ENCODE measurements around the gene GCNT3. TPM values are rescaled to one million over a fixed set of nuclear protein-coding genes. Genes with fewer than 3 reads are reported as not detected.

The GCNT3 gene
- total RNA-seq, 1 donor from 2014 or later = not detected

DNA sequence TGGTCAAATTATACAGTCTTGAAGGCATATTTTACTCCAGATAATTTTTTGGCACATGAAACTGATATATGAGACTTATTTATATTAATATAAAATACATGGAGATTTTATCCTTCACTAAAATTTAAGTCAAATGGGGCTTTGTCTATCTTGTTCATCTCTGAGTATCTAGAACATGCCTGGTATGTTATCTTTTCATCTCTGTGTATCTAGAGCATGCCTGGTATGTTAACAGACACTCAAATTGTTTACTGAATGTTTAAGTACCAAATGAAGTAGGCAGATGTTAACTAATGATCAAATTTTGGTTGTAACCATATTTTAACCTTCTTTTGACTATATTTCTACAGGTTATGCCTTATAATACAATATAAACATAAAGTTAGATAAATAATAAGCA lies 38.0 kb downstream of the GCNT3 start:
- Histone ChIP-seq H3K36me3 (peaks cover 37% of the 10 kb centered on the region), H3F3A (ENCODE audit: low read depth) (no peaks in the 10 kb centered on the region), H3K27ac (no peak overlapping the region), H3K4me2 (no peak overlapping the region), H3K9me3 (ENCODE audit: low read depth) (no peaks in the 10 kb centered on the region), H3K4me1 (no peaks in the 10 kb centered on the region), H2AFZ (replicated peaks) (no peak overlapping the region), H4K20me1 (ENCODE audit: low read depth) (peaks cover 18% of the 10 kb centered on the region), H3K9ac (no peak overlapping the region), H3K4me3 (no peak overlapping the region), H3K27me3 (no peaks in the 10 kb centered on the region), H3K79me2 (ENCODE audit: low read depth) (peaks cover 49% of the 10 kb centered on the region)
- Mint-ChIP-seq H3K27me3 (ENCODE audit: insufficient read depth, low read depth) (no peaks in the 10 kb centered on the region), H3K4me3 (no peak overlapping the region), H3K9me3 (no peaks in the 10 kb centered on the region), H3K4me1 (no peaks in the 10 kb centered on the region), H3K36me3 (peaks cover 20% of the 10 kb centered on the region), H3K27ac (no peak overlapping the region)
- TF ChIP-seq EZH2 (IDR thresholded peaks at IDR 0.05) = no peak
- TF ChIP-seq EZH2phosphoT487 (IDR thresholded peaks at IDR 0.05) = no peak
- no peak for TF ChIP-seq CTCF (IDR thresholded peaks at IDR 0.05)
- no peak for DNase-seq (ENCODE audit: low spot score)

- TF ChIP-seq CTCF (IDR thresholded peaks at IDR 0.05) = no peak
- no peak for TF ChIP-seq EZH2 (IDR thresholded peaks at IDR 0.05)
- no peak for TF ChIP-seq EZH2phosphoT487 (IDR thresholded peaks at IDR 0.05)
- no peak overlapping the region for H3K4me3 Mint-ChIP-seq
- Histone ChIP-seq H3K27me3 (no peaks in the 10 kb centered on the region), H3K4me1 (peaks cover 11% of the 10 kb centered on the region), H3F3A (ENCODE audit: low read depth) (peaks cover 14% of the 10 kb centered on the region), H3K27ac (no peak overlapping the region), H3K9ac (no peak overlapping the region), H3K9me3 (ENCODE audit: low read depth) (no peaks in the 10 kb centered on the region), H4K20me1 (ENCODE audit: low read depth) (peaks cover 34% of the 10 kb centered on the region), H3K4me3 (no peak overlapping the region), H2AFZ (replicated peaks) (no peak overlapping the region), H3K4me2 (no peak overlapping the region), H3K36me3 (peaks cover 27% of the 10 kb centered on the region), H3K79me2 (ENCODE audit: low read depth) (peaks cover 67% of the 10 kb centered on the region)
- no peak overlapping the region for H3K27ac Mint-ChIP-seq
- H3K36me3 Mint-ChIP-seq = peaks cover 16% of the 10 kb centered on the region
- no peaks in the 10 kb centered on the region for H3K4me1 Mint-ChIP-seq
- no peak for DNase-seq (ENCODE audit: low spot score)
- H3K27me3 Mint-ChIP-seq (ENCODE audit: insufficient read depth, low read depth) = no peaks in the 10 kb centered on the region
- H3K9me3 Mint-ChIP-seq = no peaks in the 10 kb centered on the region
Measured at GRCh38 chr15:59654046-59654445, 42.5 kb downstream of the GCNT3 start.

GRCh38 chr15:59656897-59657634 lies 45.5 kb downstream of the GCNT3 start, which contains the start of gene GTF2A2:
TSS of gene GTF2A2 (minus strand) at chr15:59657515. CDS start at chr15:59652277, 5,238 bp downstream.
- no peaks in the 10 kb centered on the region for H3K9me3 Mint-ChIP-seq
- Histone ChIP-seq H3K4me2 (peak within 1 kb of the TSS; percentile 88), H3F3A (ENCODE audit: low read depth) (peaks cover 22% of the 10 kb centered on the region), H3K27ac (peak within 1 kb of the TSS; percentile 69), H3K4me1 (peaks cover 11% of the 10 kb centered on the region), H3K9ac (peak within 1 kb of the TSS; percentile 85), H3K79me2 (ENCODE audit: low read depth) (peaks cover 52% of the 10 kb centered on the region), H3K4me3 (peak within 1 kb of the TSS; percentile 72), H3K36me3 (peaks cover 7% of the 10 kb centered on the region), H4K20me1 (ENCODE audit: low read depth) (peaks cover 29% of the 10 kb centered on the region), H3K9me3 (ENCODE audit: low read depth) (no peaks in the 10 kb centered on the region), H2AFZ (replicated peaks) (peak within 1 kb of the TSS; percentile 13), H3K27me3 (no peaks in the 10 kb centered on the region)
- no peak for TF ChIP-seq EZH2phosphoT487 (IDR thresholded peaks at IDR 0.05)
- TF ChIP-seq EZH2 (IDR thresholded peaks at IDR 0.05) = peak; percentile 46
- H3K27ac Mint-ChIP-seq = peak within 1 kb of the TSS; percentile 26
- no peaks in the 10 kb centered on the region for H3K27me3 Mint-ChIP-seq (ENCODE audit: insufficient read depth, low read depth)
- no peak within 1 kb of the TSS for H3K4me3 Mint-ChIP-seq
- H3K4me1 Mint-ChIP-seq = no peaks in the 10 kb centered on the region
- peak; percentile 97 for DNase-seq (ENCODE audit: low spot score)
- H3K36me3 Mint-ChIP-seq = peaks cover 9% of the 10 kb centered on the region

DNA sequence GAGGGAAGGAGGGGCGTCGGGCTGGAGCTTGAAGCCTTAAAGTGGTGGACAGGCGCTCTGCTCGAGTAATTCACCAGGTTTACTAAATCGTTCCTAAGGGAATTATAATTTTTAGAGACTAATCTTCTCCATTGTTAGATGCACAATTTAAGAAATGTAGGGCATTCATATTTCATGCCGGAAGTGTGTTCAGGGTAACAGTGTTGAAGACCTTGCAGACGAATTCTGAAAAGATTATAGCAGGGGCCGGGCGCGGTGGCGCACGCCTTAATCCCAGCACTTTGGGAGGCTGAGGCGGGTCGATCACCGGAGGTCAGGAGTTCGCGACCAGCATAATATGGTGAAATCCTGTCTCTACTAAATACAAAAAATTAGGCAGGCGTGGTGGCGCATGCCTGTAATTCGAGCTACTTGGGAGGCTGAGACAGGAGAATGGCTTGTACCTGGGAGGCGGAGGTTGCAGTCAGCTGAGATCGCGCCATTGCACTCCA lies 46.1 kb downstream of the GCNT3 start:
- no peaks in the 10 kb centered on the region for H3K27me3 Mint-ChIP-seq (ENCODE audit: insufficient read depth, low read depth)
- no peaks in the 10 kb centered on the region for H3K27me3 ChIP-seq
- no peak overlapping the region for H3K9ac ChIP-seq
- TF ChIP-seq CTCF (IDR thresholded peaks at IDR 0.05) = no peak
- TF ChIP-seq EZH2 (IDR thresholded peaks at IDR 0.05) = no peak
- no peak for TF ChIP-seq EZH2phosphoT487 (IDR thresholded peaks at IDR 0.05)
- peak overlapping the region; percentile 88 for H3K4me2 ChIP-seq
- H3F3A ChIP-seq (ENCODE audit: low read depth) = peaks cover 22% of the 10 kb centered on the region
- peak overlapping the region; percentile 15 for H3K27ac Mint-ChIP-seq
- peak overlapping the region; percentile 72 for H3K4me3 ChIP-seq
- H3K9me3 Mint-ChIP-seq = no peaks in the 10 kb centered on the region
- H3K4me1 Mint-ChIP-seq = no peaks in the 10 kb centered on the region
- no peak overlapping the region for H2AFZ ChIP-seq (replicated peaks)
- H3K27ac ChIP-seq = no peak overlapping the region
- peaks cover 8% of the 10 kb centered on the region for H3K36me3 Mint-ChIP-seq
- peaks cover 29% of the 10 kb centered on the region for H4K20me1 ChIP-seq (ENCODE audit: low read depth)
- peaks cover 46% of the 10 kb centered on the region for H3K79me2 ChIP-seq (ENCODE audit: low read depth)
- H3K4me3 Mint-ChIP-seq = no peak overlapping the region
- peaks cover 11% of the 10 kb centered on the region for H3K4me1 ChIP-seq
- H3K36me3 ChIP-seq = peaks cover 1% of the 10 kb centered on the region
- no peaks in the 10 kb centered on the region for H3K9me3 ChIP-seq (ENCODE audit: low read depth)
- no peak for DNase-seq (ENCODE audit: low spot score)
